ENCODE data around the gene MAOB. TPM values are rescaled to one million over a fixed set of nuclear protein-coding genes. Genes with fewer than 3 reads are reported as not detected.

MAOB gene
- total RNA-seq, 1 donor from 2014 or later, result 4.9 TPM

DNA sequence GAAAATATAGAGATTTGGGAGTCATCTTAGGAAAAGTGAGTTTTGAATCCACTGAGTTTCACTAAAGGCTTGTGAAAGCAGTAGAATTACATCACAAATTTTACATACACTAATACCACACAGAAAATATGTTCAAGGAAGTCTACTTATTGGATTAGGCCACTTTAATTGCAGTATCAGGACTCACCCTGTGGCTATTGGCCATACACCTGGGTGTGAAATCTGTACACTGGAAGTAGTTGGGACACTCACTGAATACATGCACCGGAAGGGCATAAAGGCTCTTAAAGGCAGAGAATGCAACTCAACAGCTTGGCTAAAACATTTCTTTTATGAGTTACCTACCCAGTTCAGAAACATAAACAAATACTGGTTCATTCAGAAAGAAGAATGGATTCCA, 19.8 kb downstream of the MAOB start:
- DNase-seq (ENCODE audit: low spot score in 2 of 2) (no peak), FAIRE-seq (no peak)

DNA sequence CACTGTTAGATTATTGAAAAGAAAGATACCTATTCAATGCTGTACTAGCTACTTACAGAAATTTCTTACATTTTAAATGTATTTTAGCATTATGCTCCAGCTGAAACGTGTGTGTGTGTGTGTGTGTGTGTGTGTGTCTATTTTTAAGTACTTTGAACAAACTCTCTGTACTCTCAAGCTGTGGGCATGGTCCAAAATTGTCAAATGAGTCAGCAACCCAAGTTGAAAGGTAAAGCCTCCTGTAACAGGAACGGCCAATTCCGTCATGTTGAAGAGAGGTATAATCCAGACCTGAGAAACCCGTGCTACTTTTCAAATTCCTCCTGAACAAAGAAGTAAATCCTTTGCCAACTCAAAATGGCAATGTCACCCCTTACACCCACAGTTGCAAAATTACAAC, 20.5 kb downstream of the MAOB start:
- DNase-seq (ENCODE audit: low spot score in 2 of 2), result no peak
- FAIRE-seq, result no peak

DNA sequence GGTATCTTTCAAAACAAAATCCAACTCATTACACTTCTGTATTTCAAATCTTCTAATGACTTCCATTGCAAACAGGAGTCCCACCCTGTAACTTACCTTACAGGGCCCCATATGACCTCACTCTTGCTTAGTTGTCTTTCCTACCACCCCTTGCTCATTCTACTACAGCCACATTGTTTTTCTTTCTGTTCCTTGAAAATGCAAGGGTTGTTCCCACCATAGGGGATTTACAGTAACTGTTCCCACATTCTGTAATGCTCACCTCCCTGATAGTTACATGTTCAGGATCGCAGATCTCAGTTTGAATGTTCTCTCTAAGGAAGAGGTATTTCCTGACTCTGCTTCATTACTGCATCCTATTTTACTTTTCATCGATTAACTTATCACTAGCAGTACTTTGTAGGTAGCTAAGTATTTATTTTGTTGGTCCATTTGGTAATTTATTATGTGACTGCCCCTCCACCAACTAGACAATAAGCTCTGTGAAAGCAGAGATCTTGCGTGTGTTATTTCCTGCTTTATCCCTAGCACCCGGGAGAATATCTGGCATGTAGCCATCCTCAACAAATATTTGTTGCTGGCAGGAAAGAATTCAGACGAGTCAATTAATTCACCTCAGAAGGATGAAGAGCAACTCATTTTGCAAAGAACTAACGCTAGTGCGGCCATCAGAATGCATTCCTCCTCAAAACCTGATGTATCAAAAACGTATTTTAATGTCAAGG, 21.4 kb downstream of the MAOB start:
- no peak for FAIRE-seq
- DNase-seq (ENCODE audit: low spot score in 2 of 2), result no peak

DNA sequence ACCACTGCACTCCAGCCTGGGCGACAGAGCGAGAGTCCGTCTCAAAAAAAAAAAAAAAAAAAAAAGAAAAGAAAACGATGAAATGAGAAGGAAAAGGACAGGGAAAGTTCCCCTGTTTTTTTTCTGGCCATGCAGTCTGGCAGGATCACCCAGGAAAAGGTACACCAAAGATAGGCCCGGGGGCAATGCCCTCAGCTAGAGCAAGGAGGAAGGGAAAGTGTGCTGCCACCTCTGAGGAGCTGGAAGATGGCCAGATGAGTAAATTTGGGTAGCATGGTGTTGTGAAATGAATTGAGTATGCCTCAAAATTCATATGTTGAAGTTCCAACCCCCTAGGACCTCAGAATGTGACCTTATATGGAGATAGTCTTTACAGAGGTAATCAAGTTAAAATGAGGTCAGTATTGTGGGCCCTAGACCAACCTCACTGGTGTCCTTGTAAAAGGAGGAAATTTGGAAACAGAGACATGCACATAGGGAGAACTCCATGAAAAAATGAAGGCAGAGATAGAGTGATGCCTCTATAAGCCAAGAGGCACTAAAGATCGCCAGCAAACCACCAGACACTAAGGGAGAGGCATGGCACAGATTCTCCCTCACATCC, 28.9 kb downstream of the MAOB start:
- FAIRE-seq, result no peak

DNA sequence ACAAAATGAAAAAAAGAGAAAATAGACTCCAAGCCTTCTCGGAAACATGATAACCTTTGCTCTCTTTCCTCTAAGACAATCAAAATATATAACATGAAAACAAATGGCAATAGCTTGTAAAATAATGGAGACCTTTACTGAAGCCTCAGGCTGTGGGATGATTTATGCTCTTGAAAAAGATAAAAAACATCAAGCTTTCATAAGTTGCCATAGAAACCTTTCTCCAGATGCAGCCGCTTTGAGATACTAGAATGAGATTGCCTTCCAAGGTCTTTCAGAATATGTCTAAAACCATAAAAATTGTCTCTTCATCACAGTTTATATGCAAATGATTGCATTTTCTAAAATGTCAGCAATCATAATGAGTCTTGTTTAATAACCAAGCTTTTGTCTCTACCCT, 31.6 kb downstream of the MAOB start:
- DNase-seq (ENCODE audit: low spot score in 2 of 2) (no peak), FAIRE-seq (no peak)

More for the DNA sequence above, 28.9 kb downstream of the MAOB start:
- no peak for DNase-seq (ENCODE audit: low spot score in 2 of 2)

DNA sequence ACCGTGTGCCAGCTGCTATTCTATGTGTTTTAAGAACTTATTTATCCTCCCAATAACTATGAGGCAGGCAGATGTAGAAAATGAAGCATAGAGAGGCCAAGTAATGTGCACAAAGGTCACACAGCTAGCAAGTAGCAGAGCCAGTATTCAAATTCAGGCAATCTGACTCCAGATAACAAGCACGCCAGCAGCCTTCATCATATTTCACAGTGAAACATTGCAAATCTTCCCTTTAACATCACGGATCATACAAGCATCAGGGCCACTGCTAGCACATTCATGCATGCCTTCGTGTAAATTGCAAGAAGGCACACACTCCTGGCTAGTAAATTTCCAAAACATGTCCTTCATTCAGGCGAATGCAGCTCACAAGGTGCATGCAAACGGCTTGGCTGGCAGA, 33.1 kb downstream of the MAOB start:
- DNase-seq (ENCODE audit: low spot score in 2 of 2), result no peak
- no peak for FAIRE-seq

DNA sequence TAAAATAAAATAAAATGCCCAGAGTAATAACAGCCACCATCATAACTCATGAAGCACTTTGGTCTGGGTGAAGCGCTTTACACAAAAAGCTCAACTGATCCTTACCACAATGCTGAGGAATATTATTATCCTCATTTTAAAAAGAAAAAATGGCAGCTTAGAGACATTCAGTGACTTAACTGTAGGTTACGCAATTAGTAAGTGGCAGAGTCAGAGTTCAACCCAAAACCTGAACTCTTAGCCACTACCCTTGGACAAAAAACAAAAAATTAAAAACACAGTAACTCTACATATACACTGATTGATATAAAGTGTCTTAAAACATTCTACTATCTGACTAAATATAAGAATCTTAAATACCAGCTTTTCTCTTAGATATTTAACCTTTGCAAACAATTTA, 34.9 kb downstream of the MAOB start:
- no peak for FAIRE-seq

DNA sequence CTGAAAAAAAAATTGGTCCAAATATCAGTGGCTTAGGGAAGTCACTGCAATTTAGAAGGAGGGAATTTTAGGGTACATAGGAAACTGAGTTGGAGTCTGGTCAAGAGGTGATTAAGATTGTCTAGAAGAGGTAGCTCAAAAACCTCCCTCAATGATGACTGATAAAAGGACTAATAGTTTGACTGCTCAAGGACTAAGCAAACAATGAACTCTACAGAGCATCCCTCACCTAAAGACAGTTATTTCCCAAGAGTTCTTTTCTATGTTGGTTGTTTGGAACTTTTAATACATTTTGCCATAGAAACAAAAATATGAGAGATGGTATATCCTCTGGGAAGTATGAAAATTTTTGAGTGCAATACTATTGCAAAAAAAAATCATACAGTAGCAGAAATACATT, 35.7 kb downstream of the MAOB start:
- DNase-seq (ENCODE audit: low spot score in 2 of 2) (no peak), FAIRE-seq (no peak)

More for the DNA sequence above, 34.9 kb downstream of the MAOB start:
- DNase-seq (ENCODE audit: low spot score in 2 of 2), result no peak

DNA sequence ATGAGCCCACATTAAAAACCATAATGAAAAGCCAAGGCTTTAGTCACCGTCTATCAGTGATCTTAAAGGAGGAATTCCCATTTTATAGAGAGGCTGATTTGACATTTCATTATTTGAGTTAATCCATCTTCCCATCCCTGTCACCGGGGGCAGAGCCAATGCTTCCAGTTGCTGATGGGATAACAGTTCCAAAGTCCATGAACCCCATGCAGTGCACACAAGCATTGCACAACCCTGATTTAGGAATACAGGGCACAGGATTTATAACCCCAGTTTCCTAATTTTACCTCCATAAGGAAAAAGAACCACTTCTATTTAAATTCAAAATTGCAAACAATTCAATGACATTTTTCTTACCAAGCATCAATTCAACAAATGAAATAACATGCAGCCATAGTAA, 36.5 kb downstream of the MAOB start:
- no peak for DNase-seq (ENCODE audit: low spot score in 2 of 2)
- FAIRE-seq, result no peak

DNA sequence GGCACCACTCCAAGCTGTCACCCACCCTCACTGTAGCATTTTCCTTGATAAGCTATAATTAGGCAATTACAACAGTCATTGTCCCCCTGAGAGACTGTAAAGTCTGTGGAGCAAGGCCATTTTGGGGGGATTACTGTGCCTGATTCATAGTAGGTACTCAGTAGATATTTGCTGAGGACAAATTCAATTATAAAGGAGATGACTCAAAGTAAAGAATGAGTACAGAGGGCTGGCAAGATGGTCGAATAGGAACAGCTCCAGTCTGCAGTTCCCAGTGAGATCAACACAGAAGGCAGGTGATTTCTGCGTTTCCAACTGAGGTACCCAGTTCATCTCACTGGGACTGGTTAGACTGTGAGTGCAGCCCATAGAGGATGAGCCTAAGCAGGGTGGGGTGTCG, 42.0 kb downstream of the MAOB start:
- no peak for DNase-seq (ENCODE audit: low spot score in 2 of 2)
- FAIRE-seq, result no peak

DNA sequence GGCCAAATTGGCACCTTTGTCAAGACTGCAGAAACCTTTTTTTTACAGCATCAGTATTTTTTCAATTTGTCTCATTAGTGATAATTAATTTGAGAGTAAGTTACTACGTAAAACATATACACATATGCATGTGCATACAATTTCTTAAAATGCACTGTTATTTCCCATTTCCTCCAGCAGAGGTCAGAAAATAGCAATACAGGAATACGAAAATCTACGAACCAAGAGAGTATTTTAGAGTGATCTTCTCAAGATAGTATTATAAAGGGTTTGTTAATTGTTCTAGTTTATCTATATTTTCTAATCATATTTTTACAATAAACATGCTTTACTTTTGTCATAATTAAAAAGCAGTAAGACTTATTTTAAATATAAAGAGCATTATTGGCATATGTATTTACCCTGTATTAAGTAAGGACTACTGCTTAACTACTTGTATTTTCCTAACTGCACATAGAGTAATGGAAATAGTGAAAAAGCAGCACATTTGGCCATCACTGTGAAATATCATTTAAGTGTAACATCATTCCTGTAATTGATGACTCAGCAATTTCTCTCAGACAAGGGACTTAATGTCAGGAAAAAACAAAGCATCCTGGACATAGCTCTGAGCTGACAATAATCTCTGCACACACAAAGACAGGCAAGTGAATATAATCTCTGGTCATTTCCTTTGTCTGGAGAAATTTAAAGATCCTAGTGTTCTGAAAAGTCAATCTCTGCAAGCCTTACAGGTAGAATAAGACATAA, 45.6 kb downstream of the MAOB start:
- DNase-seq (ENCODE audit: low spot score in 2 of 2), result no peak
- FAIRE-seq, result peak; percentile 95

DNA sequence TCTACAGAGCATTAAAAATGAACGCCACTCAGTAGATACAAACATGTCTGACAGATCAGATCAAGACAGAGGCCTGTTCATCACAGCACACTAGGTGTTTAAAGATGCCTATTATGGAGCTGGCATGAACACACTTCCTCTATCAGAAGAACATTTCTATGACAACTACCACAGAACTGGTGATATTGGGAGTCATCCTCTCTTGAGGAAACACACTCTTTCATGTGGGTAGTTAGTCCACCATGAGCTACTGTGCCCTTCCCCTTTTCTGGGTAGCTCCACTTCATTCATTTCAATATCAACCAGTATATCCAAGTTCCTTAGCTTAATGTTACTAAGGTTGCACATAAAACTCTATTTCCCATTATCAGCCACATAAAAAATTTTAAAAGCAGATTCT, 46.7 kb downstream of the MAOB start:
- FAIRE-seq, result no peak

DNA sequence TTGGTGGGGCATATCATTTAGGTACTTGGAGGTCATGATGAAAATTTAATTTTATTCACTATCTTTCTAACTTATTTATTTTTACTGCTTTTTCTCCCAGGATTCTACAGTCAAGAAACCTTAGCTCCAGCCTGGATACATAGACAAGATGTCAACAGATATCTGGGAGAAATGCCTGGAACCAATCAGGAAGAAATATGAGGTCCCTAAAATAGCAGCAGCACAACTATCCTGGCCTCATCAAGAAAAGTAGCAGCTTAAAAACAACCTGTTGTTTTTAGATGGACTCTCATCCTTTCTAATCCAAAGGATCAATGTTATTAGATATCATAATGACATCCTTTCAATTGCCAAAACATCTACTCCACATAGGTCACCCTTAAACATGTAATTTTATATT, 54.5 kb downstream of the MAOB start:
- FAIRE-seq (no peak), DNase-seq (ENCODE audit: low spot score in 2 of 2) (no peak)

More for the DNA sequence above, 46.7 kb downstream of the MAOB start:
- DNase-seq (ENCODE audit: low spot score in 2 of 2), result no peak

DNA sequence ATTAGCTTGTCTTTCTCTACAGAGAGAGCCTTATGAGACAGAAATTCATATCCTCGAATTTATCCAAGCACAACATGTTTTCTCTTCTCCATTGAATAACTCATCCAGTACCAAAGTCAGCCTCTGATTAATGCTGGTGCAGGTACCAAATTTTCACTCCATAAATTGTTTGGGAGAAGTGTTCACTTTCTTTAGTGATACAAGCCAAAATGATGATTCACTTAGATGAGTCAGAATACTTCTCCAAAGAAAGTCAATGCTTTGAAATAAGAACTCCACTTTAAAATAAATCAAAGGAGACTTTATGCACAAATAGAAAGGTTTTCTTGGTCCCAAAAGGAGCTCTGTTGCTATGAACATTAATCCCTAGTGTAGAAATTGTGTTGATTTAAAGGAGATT, 60.2 kb downstream of the MAOB start:
- DNase-seq (ENCODE audit: low spot score in 2 of 2) (no peak), FAIRE-seq (no peak)

DNA sequence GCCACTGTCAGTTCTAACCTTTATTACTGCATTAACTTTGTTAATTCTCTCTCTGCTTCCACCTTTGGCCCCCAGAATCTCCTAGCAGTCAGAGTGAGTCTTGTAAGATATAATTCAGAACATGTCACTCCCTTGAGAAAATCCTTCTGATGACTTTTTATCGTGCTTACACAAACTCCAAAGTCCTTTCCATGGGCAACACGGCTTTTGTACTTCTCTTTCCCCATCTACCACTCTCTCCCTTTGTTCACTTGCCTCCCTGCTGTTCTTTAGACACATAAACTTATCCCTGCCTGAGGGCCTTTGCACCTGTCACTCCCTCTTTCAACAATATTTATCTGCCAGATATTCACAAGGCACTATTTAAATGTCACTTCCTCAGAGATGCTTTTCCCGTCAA, 64.8 kb downstream of the MAOB start:
- DNase-seq (ENCODE audit: low spot score in 2 of 2) (no peak), FAIRE-seq (no peak)

DNA sequence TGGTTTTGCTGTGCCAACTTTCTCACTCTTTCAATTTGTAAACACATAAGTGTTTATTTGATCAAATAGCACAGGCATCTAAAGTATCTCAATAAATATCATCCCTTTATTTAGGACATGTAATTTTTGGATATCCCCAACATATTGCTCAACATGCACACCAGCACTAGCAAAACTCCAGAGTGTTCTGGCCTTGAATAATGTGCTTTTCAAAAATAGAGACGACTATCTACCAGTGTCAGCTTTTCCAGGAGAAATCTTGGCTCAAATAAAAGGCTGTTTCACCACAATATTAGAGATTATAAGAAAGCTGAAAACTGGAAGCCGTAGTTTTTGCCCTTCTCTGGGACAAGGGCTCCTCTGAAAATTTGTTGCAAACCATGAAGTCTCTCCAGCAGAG, 67.0 kb downstream of the MAOB start:
- DNase-seq (ENCODE audit: low spot score in 2 of 2), result no peak
- FAIRE-seq, result no peak

DNA sequence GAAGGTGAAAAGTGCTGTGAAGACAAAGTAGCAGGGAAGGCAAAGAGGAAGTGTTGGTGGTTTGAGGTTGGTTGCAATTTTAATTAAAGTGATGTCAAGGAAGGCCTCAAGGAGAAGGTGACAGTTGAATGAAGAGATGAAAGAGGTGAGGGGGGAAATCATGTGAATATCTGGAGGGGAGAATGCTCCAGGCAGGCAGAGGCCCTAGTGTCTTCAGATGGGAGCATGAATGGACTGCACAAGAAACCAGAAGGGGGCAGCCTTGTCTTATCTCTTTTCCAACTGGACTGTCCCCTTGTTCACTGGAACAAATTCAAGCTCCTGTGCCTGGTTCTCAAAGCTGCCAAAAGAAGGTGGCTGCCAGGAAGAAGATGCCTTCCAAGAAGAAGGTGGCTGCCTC, 68.4 kb downstream of the MAOB start:
- DNase-seq (ENCODE audit: low spot score in 2 of 2) (no peak), FAIRE-seq (no peak)

DNA sequence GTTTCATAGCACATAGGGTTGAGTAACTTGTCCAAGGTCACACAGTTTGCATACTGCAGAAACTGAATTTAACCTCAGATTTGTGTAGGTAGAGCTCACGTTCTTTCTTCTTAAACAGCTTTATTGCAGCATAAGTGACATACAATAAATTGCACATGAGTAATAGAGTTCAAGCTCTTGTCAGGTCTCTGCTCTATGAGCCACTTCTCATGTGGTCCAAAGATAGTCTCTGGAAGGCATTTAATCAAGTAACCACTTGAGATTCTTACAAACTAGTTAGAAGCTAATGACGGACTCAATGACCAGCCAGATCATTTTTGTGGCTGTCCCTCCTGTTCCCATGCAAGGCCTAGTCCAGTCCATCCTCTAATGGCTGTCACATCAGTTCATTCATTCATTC, 68.9 kb downstream of the MAOB start:
- no peak for DNase-seq (ENCODE audit: low spot score in 2 of 2)
- FAIRE-seq, result no peak

DNA sequence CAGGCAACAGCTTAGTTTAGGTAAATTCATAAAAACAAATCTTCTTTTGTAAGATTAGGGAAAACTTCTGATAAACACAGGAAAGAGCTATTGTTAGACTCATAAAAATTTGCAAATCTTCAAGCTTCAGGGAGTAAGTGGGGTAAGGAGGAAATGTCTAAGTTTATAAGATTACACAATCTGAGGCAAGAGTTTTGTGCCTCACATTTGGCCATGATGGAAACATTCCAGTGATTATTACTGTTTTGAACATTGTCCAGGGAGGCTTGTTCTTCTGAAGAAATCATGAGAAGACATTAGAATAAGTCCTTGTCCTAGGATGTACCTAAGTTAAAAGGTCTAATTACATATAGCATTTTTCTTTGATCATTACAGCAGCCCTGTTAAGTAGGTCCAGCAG, 72.8 kb downstream of the MAOB start:
- DNase-seq (ENCODE audit: low spot score in 2 of 2) (no peak), FAIRE-seq (no peak)

DNA sequence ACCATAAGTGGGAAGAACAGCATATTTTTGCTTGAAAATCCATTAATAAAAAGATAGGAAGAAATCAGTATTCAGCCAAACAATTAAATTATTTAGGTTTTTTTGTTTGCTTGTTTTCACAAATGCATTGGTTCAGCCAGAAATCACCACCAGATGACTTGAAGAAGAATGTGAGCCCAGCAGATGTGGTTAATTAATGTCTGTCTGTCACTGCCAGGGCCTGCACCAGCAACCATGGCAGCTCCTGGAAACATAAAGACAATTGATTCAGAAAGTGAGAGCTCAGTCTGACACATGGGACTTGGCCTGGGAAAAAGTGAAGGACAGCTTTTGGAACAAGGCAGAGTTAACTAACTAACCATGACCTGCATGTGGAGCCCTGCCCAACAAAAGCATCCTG, 74.0 kb downstream of the MAOB start:
- DNase-seq (ENCODE audit: low spot score in 2 of 2), result no peak
- no peak for FAIRE-seq

DNA sequence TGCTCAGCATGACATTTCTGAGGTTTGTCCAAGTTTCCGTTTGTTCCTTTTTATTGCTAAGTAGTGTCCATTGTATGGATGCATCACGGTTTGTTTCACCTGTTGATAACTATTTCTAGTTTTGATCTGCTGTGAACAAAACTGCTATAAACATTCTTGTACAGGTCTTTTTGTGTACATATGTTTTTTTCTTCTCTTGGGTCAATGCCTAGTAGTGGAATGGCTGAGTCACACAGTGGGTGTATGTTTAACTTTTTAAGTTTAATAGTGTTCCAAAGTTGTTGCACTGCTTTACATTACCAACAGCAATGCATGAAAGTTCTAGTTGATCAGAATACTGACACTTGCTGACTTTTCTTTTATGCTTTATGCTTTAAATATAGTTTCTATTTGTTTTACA, 76.7 kb downstream of the MAOB start:
- DNase-seq (ENCODE audit: low spot score in 2 of 2) (no peak), FAIRE-seq (no peak)

DNA sequence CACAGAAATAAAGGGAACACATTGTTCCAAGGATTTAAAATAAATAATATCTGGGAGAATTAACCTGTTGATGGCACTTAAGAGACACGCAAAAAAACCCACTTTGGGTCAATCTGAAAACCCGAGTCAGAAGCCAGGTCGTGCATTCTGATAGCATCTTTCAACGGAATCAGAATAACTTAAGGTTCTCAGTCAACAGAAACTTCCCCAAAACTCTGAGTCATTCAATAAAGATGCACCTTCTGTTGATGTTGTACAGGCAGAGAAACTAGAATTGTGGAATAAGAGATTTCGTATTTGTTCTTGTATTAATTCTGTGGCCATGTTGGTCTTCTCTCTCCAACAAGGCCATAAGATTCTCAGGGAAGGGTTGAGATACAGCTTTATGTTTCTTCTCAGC, 78.2 kb downstream of the MAOB start:
- DNase-seq (ENCODE audit: low spot score in 2 of 2) (no peak), FAIRE-seq (no peak)

Data from frontal cortex (tissue), 4 donors.